Liver (tissue), 10 donors: ENCODE results near the gene LAYN. TPM values are rescaled to one million over a fixed set of nuclear protein-coding genes. Genes with fewer than 3 reads are reported as not detected.

Experiments used
- DNase-seq: peaks from one replicate; pipeline ENCODE4 v3.0.0-alpha.2; 2017; ENCODE audit warnings: low spot score
- H3K27ac ChIP-seq, 2 donors: one replicate each; pipeline ENCODE4 v1.7.0; 2013; ENCODE audit warnings: inconsistent platforms in 2 of 2, low read length in 2 of 2, control low read depth in 1 of 2, low read depth in 1 of 2, mild to moderate bottlenecking in 1 of 2
- H3K27me3 ChIP-seq, 4 donors: one replicate each; pipeline versions ENCODE4 v1.6.1 to v1.7.0; 2013; ENCODE audit warnings: low read length in 3 of 4, inconsistent platforms in 1 of 4, mild to moderate bottlenecking in 1 of 4, moderate library complexity in 1 of 4; ENCODE audit not compliant: control insufficient read depth in 4 of 4, insufficient read depth in 4 of 4
- H3K36me3 ChIP-seq, 4 donors: one replicate each; pipeline versions ENCODE4 v1.6.1 to v1.7.0; 2013; ENCODE audit warnings: low read length in 3 of 4, mild to moderate bottlenecking in 3 of 4, low read depth in 1 of 4, moderate library complexity in 1 of 4; ENCODE audit not compliant: control insufficient read depth in 4 of 4, insufficient read depth in 3 of 4
- H3K4me1 ChIP-seq, 4 donors: one replicate each; pipeline versions ENCODE4 v1.6.1 to v1.7.0; 2013; ENCODE audit warnings: low read length in 3 of 4, mild to moderate bottlenecking in 3 of 4, moderate library complexity in 1 of 4; ENCODE audit not compliant: control insufficient read depth in 4 of 4, insufficient read depth in 4 of 4
- H3K4me3 ChIP-seq, 3 donors: one replicate each; pipeline versions ENCODE4 v1.6.1 to v1.7.0; 2013; ENCODE audit warnings: low read length in 3 of 3, control low read depth in 1 of 3, low read depth in 1 of 3, mild to moderate bottlenecking in 1 of 3
- H3K9ac ChIP-seq, 2 donors: one replicate each; pipeline ENCODE4 v1.7.0; 2013; ENCODE audit warnings: low read length in 2 of 2, mild to moderate bottlenecking in 2 of 2, moderate library complexity in 2 of 2, control low read depth in 1 of 2, low read depth in 1 of 2
- H3K9me3 ChIP-seq, 4 donors: one replicate each; pipeline versions ENCODE4 v1.6.1 to v1.7.0; 2013; ENCODE audit warnings: low read length in 3 of 4; ENCODE audit not compliant: control insufficient read depth in 4 of 4
- CTCF ChIP-seq: fragments of 150-350 bp; IDR thresholded peaks from 2 replicates; pipeline ENCODE4 v1.5.1; 2017; ENCODE audit warnings: improper control_type of control experiment, low read depth, low read length; ENCODE audit not compliant: missing input control
- EGR1 ChIP-seq, 2 donors: IDR thresholded peaks; 2 replicates each; pipeline ENCODE4 v1.6.1; 2016 to 2018; ENCODE audit warnings: antibody characterized with exemption in 2 of 2, low read depth in 2 of 2
- FOXA1 ChIP-seq: IDR thresholded peaks from 2 replicates; pipeline ENCODE4 v1.6.1; 2016; ENCODE audit warnings: antibody characterized with exemption
- FOXA2 ChIP-seq: IDR thresholded peaks from 2 replicates; pipeline ENCODE4 v1.6.1; 2016; ENCODE audit warnings: antibody characterized with exemption
- GABPA ChIP-seq, 2 donors: IDR thresholded peaks in 1 of 2; conservative IDR thresholded peaks in 1 of 2; 2 replicates each; pipeline ENCODE4 v1.6.1; 2016; ENCODE audit warnings: antibody characterized with exemption in 2 of 2, mild to moderate bottlenecking in 1 of 2, moderate library complexity in 1 of 2
- HNF4A ChIP-seq, 2 donors: conservative IDR thresholded peaks; 2 replicates each; pipeline ENCODE4 v1.6.1; 2016; ENCODE audit warnings: antibody characterized with exemption in 2 of 2, mild to moderate bottlenecking in 2 of 2
- HNF4G ChIP-seq: IDR thresholded peaks from 2 replicates; pipeline ENCODE4 v1.6.1; 2016; ENCODE audit warnings: antibody characterized with exemption
- JUND ChIP-seq, 2 donors: IDR thresholded peaks; 2 replicates each; pipeline ENCODE4 v1.6.1; 2016; ENCODE audit warnings: antibody characterized with exemption in 2 of 2
- MAX ChIP-seq: IDR thresholded peaks from 2 replicates; pipeline ENCODE4 v1.6.1; 2016; ENCODE audit warnings: antibody characterized with exemption
- NR2F2 ChIP-seq: IDR thresholded peaks from 2 replicates; pipeline ENCODE4 v1.6.1; 2016; ENCODE audit warnings: antibody characterized with exemption
- RAD21 ChIP-seq, 2 donors: IDR thresholded peaks; 2 replicates each; pipeline ENCODE4 v1.6.1; 2016; ENCODE audit warnings: antibody characterized with exemption in 2 of 2, mild to moderate bottlenecking in 2 of 2
- REST ChIP-seq: IDR thresholded peaks from 2 replicates; pipeline ENCODE4 v1.6.1; 2016; ENCODE audit warnings: antibody characterized with exemption, mild to moderate bottlenecking
- RXRA ChIP-seq, 2 donors: IDR thresholded peaks; 2 replicates each; pipeline ENCODE4 v1.6.1; 2017 to 2018; ENCODE audit warnings: antibody characterized with exemption in 2 of 2, mild to moderate bottlenecking in 1 of 2
- SP1 ChIP-seq: IDR thresholded peaks from 2 replicates; pipeline ENCODE4 v1.6.1; 2018; ENCODE audit warnings: antibody characterized with exemption, mild to moderate bottlenecking
- TAF1 ChIP-seq: conservative IDR thresholded peaks from 2 replicates; pipeline ENCODE4 v1.6.1; 2016; ENCODE audit warnings: antibody characterized with exemption, mild to moderate bottlenecking
- YY1 ChIP-seq: IDR thresholded peaks from 2 replicates; pipeline ENCODE4 v1.6.1; 2016; ENCODE audit warnings: antibody characterized with exemption, mild to moderate bottlenecking
- WGBS: extraction: QIAGEN DNeasy Blood & Tissue Kit; methylation state at CpG from one replicate; pipeline ENCODE4 v1.1.7; 2013; 5-methylcytosine and 5-hydroxymethylcytosine counted together
- polyA plus RNA-seq, 2 donors: library from polyadenylated mRNA; stranded (reverse) in 1 of 2; unstranded in 1 of 2; fragments of 200-250 nt in 1 of 2; fragments of >200 nt in 1 of 2; fragmentation: Nextera tagmentation in 1 of 2; extraction: Ambion mirVana in 1 of 2; gene quantifications; one replicate each; pipeline versions ENCODE4 v1.2.1 to v1.2.3, GENCODE V29; 2013 to 2015
- small RNA-seq: library from RNA; depleted of rRNA; stranded (forward); fragments of <200 nt; gene quantifications from one replicate; pipeline ENCODE3, GENCODE V24; 2014
- total RNA-seq, 2 donors: library from RNA; depleted of rRNA; stranded (reverse); fragments of >200 nt; gene quantifications; one replicate each; pipeline ENCODE4 v1.2.3, GENCODE V29; 2014
- TF ChIP-seq, protein P1 (sequence below): IDR thresholded peaks from 2 replicates; pipeline ENCODE4 v1.6.1; 2016; ENCODE audit warnings: antibody characterized with exemption
- TF ChIP-seq, protein P2 (sequence below): IDR thresholded peaks from 2 replicates; pipeline ENCODE4 v1.6.1; 2016; ENCODE audit warnings: antibody characterized with exemption
- donor health status: healthy.
- donor health status: healthy.
- donor health status: healthy.
- donor health status: healthy.
- donor health status: healthy.

Gene LAYN
- total and polyA plus RNA-seq, 4 donors = 0.43 to 0.98 (median 0.88) TPM

GRCh38 chr11:111607751-111608150 lies 67.2 kb downstream of the LAYN start:
- Histone ChIP-seq H3K27me3 (no peaks in the 10 kb centered on the region), H3K4me3 (no peak overlapping the region), H3K9me3 (no peaks in the 10 kb centered on the region), H3K9ac (peak overlapping the region in 1 of 2 donors; percentile 79), H3K36me3 (no peaks in the 10 kb centered on the region), H3K27ac (peak overlapping the region; percentile 7 to 28), H3K4me1 (peaks cover 1 to 37% (median 29%) of the 10 kb centered on the region in 4 donors)
- TF ChIP-seq MAX = peak; percentile 11
- peak; percentile 26 to 60 for TF ChIP-seq HNF4A (conservative IDR thresholded peaks at IDR 0.05)
- TF ChIP-seq FOXA1 = no peak
- peak in 1 of 2 donors; percentile 28 for TF ChIP-seq JUND (IDR thresholded peaks at IDR 0.05)
- TF ChIP-seq FOXA2 = no peak
- TF ChIP-seq EGR1 (IDR thresholded peaks at IDR 0.05; ENCODE audit: low read depth in 2 of 2) = no peak
- TF ChIP-seq TAF1 = no peak
- no peak for TF ChIP-seq NR2F2
- TF ChIP-seq, protein P1, sequence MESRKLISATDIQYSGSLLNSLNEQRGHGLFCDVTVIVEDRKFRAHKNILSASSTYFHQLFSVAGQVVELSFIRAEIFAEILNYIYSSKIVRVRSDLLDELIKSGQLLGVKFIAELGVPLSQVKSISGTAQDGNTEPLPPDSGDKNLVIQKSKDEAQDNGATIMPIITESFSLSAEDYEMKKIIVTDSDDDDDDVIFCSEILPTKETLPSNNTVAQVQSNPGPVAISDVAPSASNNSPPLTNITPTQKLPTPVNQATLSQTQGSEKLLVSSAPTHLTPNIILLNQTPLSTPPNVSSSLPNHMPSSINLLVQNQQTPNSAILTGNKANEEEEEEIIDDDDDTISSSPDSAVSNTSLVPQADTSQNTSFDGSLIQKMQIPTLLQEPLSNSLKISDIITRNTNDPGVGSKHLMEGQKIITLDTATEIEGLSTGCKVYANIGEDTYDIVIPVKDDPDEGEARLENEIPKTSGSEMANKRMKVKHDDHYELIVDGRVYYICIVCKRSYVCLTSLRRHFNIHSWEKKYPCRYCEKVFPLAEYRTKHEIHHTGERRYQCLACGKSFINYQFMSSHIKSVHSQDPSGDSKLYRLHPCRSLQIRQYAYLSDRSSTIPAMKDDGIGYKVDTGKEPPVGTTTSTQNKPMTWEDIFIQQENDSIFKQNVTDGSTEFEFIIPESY = peak; percentile 55
- TF ChIP-seq, protein P2, sequence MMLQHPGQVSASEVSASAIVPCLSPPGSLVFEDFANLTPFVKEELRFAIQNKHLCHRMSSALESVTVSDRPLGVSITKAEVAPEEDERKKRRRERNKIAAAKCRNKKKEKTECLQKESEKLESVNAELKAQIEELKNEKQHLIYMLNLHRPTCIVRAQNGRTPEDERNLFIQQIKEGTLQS = no peak
- TF ChIP-seq GABPA (IDR thresholded peaks at IDR 0.05 in 1 of 2, conservative IDR thresholded peaks at IDR 0.05 in 1 of 2) = no peak
- no peak for TF ChIP-seq HNF4G
- TF ChIP-seq SP1 = no peak
- peak; percentile 48 for TF ChIP-seq YY1
- peak in 1 of 2 donors; percentile 77 for TF ChIP-seq RXRA (IDR thresholded peaks at IDR 0.05)
- TF ChIP-seq REST = no peak
- peak in 1 of 2 donors; percentile 27 for TF ChIP-seq RAD21 (IDR thresholded peaks at IDR 0.05)
- TF ChIP-seq CTCF = no peak
- 57% methylated on average over 3 of the region's 3 CpGs for WGBS
- DNase-seq = no peak

Small RNA genes lying within 50 kb of the gene (small RNA-seq; reads per million reads assigned to genes)
- gene MIR34B = not detected
- 0.35 reads per million, percentile 38 among the genes with 10 or more reads in this experiment for gene MIR34C

Other genes starting within 250 kb of the LAYN start
- under 1 TPM; 0.17 to 0.65 TPM for gene POU2AF3, start 242.2 kb upstream of the LAYN start, total RNA-seq
- under 1 TPM; 0.33 to 0.68 TPM for gene POU2AF3, start 242.2 kb upstream of the LAYN start, polyA plus RNA-seq
- gene POU2AF1, start 161.4 kb upstream of the LAYN start, total RNA-seq = 1 to 10 TPM in 1 of 2 donors, under 1 TPM in 1; 0.59 to 1.1 TPM
- gene POU2AF1, start 161.4 kb upstream of the LAYN start, polyA plus RNA-seq = 1 to 10 TPM in 1 of 2 donors, under 1 TPM in 1; 0.21 to 2.0 TPM
- gene BTG4, start 28.3 kb upstream of the LAYN start, total RNA-seq = not detected
- gene BTG4, start 28.3 kb upstream of the LAYN start, polyA plus RNA-seq = not detected
- gene HOATZ, start 25.9 kb upstream of the LAYN start, total RNA-seq = not detected
- not detected for gene HOATZ, start 25.9 kb upstream of the LAYN start, polyA plus RNA-seq
- 10 to 100 TPM; 10.4 to 15.0 TPM for gene SIK2, start 61.7 kb downstream of the LAYN start, total RNA-seq
- gene SIK2, start 61.7 kb downstream of the LAYN start, polyA plus RNA-seq = 1 to 10 TPM; 6.5 to 8.2 TPM
- 100 to 1,000 TPM in 1 of 2 donors, 10 to 100 TPM in 1; 50.1 to 316 TPM for gene PPP2R1B, start 225.7 kb downstream of the LAYN start, total RNA-seq
- gene PPP2R1B, start 225.7 kb downstream of the LAYN start, polyA plus RNA-seq = 10 to 100 TPM; 33.2 to 55.0 TPM